Endometrium (tissue), 2 donors: ENCODE data around the gene CPA2.

ENCODE experiments used
- FAIRE-seq: peaks from 2 replicates; lab custom pipeline; 2012; peaks lifted over from hg19 to GRCh38; lab: Jason Lieb, UNC
- donor health status: control.
- donor health status: control.

Gene CPA2

DNA sequence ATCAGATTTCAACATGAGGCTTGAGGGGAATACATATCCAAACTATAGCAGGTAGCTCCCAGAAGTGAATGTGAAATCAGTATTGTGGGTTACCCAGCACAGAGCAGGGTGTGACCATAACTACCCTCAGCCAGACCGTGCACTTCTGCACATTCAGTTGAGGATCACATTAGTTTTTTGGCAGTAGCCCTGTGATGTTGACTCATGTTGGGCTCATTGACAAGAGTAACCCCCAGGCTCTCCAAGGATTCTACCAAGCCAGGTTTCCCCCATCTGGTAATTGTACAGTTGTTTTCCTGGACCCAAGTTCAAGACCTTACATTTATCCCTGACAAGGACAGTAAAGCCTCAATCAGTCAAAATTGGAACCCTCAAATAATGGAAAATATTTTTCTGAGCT is 14.6 kb downstream of the CPA2 start:
- no peak for FAIRE-seq

DNA sequence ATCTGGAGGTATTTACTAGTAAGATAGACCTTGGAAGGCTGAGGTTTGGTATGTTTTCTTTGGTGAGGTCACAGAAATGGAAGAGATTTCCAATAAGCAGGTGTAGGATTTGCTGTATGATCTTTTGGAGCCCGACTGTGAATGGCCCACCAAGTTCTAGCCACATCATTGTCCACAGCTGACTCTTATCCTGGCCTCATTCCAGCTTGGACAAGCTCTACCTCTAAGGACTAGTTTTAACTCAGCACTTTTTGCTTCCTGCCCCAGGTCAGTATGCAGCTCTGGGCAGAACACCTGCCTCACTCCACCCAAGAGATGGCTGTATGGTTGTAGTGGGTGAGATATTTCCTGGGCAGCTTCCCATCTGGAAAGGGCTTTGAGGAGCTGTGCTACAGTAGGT is 20.2 kb downstream of the CPA2 start:
- no peak for FAIRE-seq

DNA sequence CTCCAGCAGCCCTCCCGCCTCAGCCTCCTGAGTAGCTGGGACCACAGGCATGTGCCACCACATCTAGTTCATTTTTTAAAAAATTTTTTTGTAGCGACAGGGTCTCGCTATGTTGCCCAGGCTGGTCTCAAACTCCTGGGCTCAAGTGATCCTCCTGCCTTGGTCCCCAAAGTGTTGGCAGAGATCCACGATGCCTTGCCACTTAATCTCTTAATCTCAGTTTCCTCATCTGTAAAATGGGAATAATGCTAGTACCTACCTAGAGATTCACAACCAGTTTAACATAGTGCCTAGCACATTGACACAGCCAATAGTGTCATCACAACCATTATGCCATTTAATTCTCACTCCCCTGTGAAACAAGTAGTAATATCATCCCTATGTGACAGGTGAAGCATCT is 21.5 kb downstream of the CPA2 start:
- no peak for FAIRE-seq

DNA sequence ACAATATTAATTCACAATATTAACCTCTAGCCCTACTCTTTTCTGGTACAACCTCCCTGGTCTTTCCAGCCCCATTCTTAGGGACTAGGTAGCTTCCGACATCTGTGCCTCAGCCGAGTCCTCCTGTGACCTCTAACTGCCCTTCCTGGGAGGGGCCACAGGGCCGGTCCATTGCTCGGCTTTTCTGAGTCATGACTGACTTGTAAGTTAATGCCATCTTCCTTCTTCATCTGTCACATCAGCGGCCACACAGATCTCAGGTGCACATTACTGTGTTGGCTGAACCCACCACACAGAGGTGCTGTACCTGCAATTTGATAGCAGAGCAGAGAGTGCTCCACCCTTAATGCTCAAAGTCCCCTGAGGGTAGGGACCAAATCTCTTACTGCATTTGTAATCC is 22.2 kb downstream of the CPA2 start:
- FAIRE-seq, result no peak

DNA sequence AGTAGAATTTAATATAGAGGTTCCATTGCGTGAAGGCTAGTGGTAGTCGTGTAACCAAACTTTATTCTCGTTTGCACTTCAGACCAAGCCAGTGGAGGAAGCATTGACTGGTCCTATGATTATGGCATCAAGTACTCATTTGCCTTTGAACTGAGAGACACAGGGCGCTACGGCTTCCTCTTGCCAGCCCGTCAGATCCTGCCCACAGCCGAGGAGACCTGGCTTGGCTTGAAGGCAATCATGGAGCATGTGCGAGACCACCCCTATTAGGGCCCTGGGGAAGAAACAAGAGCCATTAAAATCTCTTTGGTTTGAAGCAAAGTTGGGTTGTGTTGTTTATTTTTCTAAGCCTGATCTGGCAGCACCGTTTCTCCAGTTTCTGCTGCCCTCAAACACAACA is 22.8 kb downstream of the CPA2 start:
- FAIRE-seq, result no peak

DNA sequence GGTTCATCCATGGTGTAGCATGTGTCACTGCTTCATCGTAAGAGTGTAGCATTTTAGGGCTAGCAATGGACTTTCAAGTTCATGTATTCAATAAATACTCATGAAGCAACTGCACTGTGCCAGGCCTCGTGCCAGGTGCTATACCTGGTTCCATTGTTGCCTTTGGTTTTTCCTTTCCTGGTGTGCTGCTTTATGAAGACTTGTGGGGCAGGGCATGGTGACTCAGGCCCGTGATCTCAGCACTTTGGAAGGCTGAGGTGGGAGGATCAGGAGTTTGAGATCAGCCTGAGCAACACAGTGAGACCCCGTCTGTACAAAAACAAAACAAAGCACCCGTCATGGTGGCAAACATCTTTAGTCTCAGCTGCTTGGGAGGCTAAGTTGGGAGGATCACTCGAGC is 24.1 kb downstream of the CPA2 start:
- no peak for FAIRE-seq

DNA sequence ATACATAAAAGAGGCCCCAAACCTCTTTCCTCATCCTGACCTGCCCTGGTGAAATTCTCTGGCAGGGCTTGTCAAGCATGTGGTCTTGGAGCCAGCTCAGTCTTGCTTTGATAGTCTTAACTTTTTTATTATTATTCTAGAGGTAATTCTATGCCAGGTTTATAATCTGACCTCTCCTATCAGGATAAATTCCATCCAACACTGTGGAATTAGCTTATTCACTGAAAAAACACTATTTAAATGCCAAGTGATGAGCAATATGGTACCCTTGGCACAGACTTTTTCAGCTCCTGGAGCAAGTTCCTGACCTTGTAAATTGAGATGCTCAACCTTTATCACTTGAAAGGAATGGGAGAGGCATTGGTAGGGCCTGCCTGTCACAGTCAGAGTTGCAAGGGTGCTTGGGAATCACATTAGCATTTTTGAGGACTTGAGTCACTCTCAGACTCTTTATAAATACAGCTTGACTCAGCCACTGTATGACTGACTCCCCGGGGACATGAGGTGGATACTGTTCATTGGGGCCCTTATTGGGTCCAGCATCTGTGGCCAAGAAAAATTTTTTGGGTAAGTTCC is 26.1 kb downstream of the CPA2 start, which contains the start of gene CPA4:
CPA4 (plus strand) TSS at position 480 of the 576 bp plus-strand sequence; CDS start at position 500, 20 bp downstream.
- FAIRE-seq, result no peak

DNA sequence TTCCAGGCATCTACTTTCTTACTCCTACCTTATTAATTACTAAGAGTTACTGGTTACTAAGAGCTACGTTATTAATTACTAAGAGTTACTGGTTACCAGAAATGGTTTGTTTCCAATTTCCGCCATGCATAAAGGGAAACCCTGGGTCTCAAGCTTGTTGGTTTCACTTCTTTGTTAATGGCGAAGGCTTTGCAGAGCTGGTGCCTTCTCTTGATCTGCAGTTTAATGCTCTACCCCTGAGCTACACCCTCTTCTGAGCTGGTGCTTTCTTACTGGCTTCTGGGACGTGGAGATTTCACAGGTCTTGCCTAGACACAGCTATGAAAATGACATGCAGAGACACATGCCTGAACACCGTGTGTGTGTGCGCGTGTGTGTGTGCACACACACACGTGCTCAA is 26.9 kb downstream of the CPA2 start:
- no peak for FAIRE-seq

DNA sequence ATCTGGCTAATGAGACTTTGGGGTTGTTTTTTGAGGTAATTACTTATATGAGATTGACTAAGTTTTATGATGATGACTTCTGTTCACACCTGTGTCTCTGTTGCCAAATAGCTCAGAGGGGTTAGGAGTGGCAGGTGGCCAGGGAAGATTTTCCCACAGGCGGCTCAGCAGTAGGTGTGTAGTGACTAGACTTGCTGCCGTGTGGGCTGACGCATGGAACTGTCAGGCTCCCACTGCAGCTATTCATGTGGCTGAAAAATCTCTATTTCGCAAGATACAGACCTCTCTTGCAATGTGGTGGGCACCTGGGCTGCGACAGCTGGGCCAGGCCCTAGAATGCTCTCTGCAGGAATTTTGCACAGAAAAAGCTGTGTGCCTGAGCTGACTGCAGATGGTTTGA is 27.7 kb downstream of the CPA2 start:
- FAIRE-seq, result no peak

DNA sequence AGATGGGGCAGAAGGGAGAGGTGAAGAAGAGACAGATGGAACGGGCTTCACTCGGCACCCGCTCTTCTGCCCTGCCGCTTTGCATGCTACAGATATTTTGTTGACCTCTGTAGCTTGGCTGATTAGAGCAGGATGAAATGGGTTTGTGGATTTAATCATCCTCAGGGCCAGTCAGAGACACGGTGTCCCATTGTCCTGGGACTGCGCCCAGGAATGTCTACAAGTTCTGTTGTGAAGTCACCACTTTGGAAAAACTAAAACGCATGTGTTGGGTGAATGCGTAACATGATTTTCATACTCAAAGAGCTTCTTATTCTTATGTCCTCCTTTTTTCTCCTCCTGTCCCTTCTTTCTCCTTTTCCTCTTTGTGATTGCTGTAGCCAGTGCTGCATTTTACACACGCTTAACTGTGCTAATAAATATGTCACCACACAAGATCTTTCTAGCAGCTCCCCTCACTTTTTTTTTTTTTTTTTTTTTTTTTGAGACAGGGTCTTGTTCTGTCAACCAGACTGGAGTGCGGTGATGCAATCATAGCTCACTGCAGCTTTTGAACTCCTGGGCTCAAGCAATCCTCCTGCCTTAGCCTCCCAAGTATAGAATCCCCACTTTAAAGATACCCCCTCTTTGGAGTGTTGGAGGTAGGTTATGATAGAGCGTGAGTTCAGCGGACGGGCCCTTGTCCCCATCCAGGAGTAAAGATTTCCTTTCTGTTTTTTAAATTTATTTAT is 29.7 kb downstream of the CPA2 start:
- FAIRE-seq, result no peak

DNA sequence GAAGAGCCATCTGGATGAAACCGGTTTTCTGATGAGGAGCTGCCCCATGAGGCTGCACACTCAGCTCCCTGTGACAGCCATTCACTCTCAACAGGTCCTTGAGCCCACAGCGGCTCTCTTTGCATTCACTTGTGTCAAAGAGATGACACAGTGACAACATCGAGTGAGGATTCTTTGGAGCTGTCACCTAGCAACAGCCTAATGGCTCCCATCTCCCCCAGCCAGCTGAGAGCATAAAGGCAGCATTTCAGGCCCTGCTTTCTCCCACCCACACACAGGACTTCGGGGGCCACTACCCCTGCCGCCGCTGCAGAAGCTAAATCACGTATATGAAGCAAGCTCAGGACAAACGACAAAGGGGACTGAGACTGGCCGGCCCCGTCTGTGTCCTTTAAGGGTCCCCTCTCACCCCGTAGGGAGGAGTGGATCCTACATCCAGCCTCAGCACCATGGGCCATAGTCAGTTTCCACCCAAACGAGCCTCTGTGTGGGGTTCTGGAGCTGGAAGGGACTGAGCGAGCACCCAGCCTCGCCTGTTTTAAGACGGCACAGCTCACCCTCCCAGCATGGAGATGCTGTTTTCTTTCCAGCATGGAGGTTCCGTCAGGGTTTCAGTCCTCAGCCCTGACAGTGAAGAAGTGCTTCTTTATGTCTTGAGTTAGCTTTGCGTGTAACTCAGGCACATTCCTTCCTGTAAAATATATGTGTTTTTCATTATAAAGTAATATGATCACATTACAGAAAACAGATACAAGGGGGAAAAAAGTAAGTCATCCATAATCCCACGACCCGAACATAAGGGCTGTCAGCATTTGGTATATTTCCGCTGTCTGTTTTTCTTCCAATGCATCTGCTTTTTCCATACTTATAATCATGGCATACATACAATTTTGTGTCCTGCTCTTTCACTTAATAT is 31.2 kb downstream of the CPA2 start:
- FAIRE-seq, result no peak

DNA sequence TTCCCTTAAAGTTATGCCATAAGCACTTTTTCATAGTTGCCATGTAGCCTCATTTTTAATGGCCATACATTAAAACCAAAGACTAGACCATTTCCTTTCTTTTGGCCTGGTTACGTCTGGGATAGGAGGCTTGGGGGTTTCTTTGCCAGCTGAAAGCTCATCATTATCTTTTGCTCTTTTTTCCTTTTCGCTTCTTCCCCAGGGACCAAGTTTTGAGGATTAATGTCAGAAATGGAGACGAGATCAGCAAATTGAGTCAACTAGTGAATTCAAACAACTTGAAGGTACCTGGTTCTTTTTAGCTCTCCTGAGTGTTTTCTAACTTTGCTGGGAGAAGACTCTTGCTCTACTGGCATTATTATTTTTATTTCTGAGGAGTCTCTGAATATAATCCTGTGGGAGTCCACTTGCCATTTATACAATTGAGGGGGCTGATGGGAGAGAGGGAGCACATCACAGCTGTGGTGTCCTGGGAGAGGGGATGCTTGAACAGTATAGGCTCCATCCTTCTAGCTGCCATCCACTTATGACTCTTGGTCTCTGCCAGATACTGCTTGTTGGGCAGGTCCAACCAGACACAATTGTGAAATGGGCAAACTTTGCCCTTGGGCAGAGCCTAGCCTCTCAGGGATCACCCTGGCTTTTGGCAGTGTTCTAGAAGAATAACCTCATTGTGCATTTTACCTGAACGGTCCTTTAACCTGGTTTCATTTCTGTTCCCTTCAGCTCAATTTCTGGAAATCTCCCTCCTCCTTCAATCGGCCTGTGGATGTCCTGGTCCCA is 32.1 kb downstream of the CPA2 start:
- no peak for FAIRE-seq

DNA sequence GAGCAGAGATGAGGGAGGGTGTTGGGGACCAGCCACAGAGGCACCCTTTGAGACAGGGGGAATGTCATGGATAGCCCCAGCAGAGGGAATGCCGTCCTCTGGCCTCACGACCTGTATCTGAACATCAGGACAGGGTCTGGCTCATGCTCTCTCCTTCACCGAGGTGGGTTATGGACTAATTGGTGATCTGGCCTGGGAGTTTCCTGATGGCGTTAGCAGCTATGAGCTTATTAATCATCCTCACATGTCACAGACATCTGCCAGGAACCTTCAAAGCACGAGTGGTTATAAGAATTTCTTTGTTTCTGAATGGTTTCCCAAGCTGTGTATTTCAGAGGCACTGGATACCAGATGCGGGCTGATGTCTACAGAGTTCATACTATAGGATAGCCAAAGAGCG is 33.2 kb downstream of the CPA2 start:
- FAIRE-seq, result no peak

DNA sequence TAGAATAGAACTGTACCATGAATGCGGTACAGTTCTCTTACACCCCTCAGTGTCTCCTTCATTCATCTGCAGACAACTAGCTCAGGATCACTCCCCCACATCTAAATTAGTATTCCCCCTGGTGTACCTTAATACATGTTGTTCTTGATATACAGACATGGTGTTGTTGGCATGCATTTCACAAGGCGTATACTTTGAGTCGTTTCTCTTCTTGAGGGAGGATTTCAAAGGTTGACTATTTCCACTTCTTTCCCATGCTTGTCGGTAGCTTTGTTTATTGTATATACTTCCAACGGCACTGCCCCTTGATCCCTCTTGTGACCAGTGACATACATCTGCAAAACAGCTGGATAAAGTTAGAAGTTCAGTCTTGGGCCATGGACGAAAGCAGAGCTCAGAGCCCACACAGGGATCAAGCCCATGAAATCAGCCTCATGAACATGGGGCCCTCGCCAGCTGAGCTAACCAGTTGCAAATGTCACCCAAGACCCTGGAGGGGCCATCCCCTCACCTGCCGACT is 34.9 kb downstream of the CPA2 start:
- FAIRE-seq, result peak; percentile 54

DNA sequence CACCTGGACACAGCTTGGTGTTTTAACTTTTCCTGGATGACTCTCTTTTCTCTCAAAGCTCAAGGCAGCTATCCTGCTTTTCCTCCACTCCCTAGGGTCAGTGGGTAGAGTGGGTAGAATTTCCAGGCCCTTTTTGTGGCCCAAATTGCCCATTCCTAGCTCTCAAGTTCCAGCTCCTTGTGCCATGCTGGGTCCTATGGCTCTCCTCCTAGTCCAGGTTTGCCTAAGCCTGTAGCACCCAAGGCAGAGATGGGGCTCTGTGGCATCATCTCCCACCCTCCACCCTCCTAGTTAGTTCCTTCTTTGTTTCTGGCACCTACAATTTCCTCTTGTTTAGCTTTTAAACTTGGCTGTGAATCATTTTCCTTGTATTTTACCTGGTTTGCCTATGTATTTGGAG is 36.0 kb downstream of the CPA2 start:
- FAIRE-seq, result no peak

DNA sequence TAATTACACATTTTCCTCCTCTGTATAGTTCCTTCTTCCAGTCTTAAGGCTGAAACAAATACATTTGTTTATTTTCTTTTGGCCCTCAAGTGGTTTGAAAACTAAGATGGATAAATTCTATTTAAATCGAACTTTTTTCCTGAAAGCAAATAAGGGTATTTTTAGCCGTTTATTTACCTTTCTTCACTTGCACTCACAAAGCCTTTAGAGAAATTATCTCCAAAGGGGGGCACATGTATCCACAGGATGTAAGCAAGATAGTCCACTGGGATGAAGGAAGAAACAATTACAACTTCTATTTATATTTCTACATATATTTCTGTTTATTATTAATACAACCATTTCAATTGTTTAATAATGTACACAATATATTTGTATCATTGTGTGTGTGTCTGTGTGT is 36.5 kb downstream of the CPA2 start:
- no peak for FAIRE-seq

DNA sequence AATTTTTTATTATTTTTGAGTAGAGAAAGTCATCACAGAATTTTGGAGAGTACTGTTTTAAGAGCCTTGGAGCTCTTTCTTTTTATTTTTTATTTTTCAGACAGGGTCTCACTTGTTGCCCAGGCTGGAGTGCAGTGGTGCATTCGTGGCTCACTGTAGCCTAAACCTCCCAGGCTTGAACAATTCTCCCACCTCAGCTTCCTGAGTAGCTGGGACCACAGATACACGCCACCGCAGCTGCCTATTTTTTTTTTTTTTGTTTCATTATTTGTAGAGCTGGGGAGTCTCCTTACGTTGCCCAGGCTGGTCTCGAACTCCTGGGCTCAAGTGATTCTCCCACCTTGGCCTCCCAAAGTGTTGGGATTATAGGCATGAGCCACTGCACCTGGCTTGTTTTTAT is 36.9 kb downstream of the CPA2 start:
- FAIRE-seq, result no peak

DNA sequence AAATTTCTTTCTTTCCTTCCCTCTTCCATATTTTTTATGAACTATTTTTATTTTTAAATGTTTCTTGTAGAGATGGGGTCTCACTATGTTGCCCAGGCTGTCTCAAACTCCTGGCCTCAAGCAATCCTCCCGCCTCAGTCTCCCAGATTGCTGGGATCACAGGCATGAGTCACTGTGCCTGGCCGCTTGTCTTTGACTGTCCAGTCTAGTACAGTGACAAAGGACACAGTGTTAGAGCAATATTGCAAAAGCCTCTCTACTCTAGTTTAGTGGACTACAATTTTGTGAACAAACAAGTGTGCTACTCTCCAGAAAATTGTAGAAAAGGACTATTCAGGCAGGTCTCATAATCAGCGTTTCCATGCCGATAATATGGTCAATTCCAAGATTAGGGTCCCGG is 37.3 kb downstream of the CPA2 start:
- no peak for FAIRE-seq

DNA sequence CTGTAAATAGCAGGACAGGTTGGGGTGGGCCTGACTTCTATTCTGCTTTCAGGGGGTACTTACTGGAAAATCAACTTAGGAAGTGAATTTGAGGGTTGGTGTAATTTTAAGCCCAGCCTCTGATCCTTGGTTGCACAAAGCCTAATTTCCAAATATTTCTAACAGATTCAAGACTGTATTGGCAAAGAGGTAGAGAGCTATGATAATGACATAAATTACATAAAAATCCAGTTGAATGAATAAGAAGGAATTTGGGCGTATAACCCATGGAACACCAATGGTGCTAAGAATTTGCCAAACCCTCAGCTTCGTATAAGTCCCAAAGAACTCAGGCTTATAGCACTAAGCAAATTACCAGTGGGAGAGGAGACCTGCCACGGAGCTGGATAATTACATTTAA is 38.2 kb downstream of the CPA2 start:
- no peak for FAIRE-seq

DNA sequence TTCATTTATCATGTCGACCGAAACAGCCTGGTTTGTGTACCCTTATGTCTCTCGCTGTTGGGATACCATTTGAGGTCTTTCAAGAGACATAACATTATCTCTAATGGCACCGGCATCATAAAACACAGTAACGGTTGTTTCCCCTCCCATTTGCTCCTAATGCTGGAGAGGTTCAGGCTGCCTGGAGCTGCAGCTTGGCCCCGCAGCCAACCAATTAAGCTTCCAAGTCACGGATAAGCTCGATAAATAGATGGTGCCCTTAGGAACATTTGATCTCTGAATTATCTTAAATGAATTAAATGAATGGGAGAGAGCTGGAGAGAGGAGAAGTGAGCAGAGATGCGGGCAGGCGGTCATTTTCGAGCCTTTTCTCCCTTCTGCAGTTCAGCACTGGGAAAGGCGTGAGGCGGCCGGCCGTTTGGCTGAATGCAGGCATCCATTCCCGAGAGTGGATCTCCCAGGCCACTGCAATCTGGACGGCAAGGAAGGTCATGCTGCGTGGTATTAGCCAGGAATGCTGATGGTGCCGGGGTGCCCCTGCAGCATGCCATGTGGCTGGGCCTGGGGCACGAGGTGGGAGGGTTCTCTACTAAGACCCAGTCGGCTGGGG is 38.9 kb downstream of the CPA2 start:
- FAIRE-seq, result no peak

DNA sequence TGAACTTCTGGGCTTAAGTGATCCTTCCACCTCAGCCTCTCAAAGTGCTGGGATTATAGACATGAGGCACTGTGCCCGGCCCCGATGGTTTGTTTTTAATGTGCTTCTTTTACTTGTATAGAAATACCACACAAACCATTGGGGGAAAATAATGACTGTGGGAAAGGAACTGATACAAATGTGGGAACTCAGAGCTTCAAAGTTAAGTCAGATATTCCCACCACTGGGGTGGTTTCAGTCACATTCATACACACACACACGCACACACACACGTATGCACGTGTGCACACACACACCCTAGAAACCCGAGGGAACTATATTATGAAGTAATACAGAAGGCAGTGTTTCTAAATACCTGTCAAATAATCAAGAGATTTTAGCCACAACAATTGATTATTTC is 43.3 kb downstream of the CPA2 start:
- no peak for FAIRE-seq

DNA sequence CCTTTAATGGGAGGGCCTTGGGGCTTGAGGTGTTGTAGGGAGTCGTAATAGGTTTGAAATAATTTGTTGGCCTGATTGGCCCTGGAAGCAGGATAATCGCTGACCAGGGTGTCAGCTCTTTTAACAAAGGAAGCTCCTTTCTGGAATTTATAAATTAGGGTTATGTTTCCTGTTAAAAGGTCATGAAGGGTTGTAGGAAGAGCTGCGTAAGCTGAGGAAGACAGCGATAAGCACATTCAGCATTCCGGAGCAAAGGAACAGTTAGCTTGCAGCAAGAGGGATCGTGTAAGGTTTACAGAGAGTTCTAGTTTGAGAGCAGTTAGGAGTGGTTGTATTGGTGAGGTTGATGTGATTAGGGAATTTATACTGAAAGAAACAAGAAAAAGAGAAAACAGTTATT is 47.6 kb downstream of the CPA2 start:
- no peak for FAIRE-seq
